Measurements from ENCODE around the gene KLHL21. TPM values are rescaled to one million over a fixed set of nuclear protein-coding genes. Genes with fewer than 3 reads are reported as not detected.
A peak's percentile ranks its signal among the peaks of the same experiment; 100 is the strongest.
"Not testable (repeated sequence)": the region's sequence is repeated elsewhere in the genome, so short reads cannot be mapped to it uniquely, and the experiment has no call there.

KLHL21 gene
- total and polyA plus RNA-seq, 9 of the 15 experiments (the other 6 are each of a cell fraction or from before 2014, with no cell fraction given), result 2.1 to 42.1 (median 17.5) TPM

DNA sequence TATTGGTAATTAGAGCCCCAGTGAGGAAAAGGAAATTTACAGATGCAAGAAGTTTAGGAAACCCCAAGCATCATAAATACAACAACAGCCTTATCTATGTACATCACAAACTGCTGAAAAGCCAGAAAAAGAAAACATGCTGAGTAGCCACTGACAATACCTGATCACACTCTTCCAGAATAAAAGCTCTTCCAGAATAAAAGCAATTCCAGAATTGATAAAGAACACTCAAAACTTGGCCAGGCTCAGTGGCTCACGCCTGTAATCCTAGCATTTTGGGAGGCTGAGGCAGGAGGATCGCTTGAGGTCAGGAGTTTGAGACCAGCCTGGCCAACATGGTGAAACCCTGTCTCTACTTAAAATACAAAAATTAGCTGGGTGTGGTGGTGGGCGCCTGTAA lies 38.2 kb upstream of the KLHL21 start:
- H3K27me3 ChIP-seq (ENCODE audit: control insufficient read depth in 2 of 2, insufficient read depth in 2 of 2, low read length in 2 of 2); H2AFZ ChIP-seq (ENCODE audit: low read depth, low read length); H3K9ac ChIP-seq (ENCODE audit: insufficient read depth in 1 of 2, low read depth in 2 of 2, low read length in 2 of 2); H3K4me3 ChIP-seq; H3K79me2 ChIP-seq (ENCODE audit: control insufficient read depth, insufficient read depth, low read length); in situ Hi-C loops (cut with MboI); FAIRE-seq; BruUV-seq (replicated peaks); H3K4me1 ChIP-seq (replicated peaks in 1 of 2; ENCODE audit: control insufficient read depth in 2 of 2, insufficient read depth in 2 of 2, low read length in 2 of 2); H3K27ac ChIP-seq (ENCODE audit: extremely low read depth, low read depth, low read length); H3K4me2 ChIP-seq (ENCODE audit: insufficient read depth, low read length); H3K9me1 ChIP-seq (ENCODE audit: control insufficient read depth, insufficient read depth, low read length); ATAC-seq; H3K9me3 ChIP-seq (replicated peaks; ENCODE audit: control insufficient read depth, insufficient read depth, low read depth, low read length); intact Hi-C loops (cut with micrococcal nuclease); H4K20me1 ChIP-seq (replicated peaks; ENCODE audit: control insufficient read depth, insufficient read depth, low read length); DNase-seq (ENCODE audit: extremely low read depth in 1 of 4, low spot score in 3 of 4); TF ChIP-seq MYNN (CRISPR knock-in tag; IDR thresholded peaks at IDR 0.05): not testable (repeated sequence)
- peaks cover 94% of the 10 kb centered on the region for H3K36me3 ChIP-seq (ENCODE audit: control insufficient read depth, insufficient read depth, low read length)
- POLR2A ChIA-PET, result interaction anchor here (1.2 kb wide), 1 partner anchor 8 kb away, joined by 3 read pairs; no protein-coding TSS in a partner anchor
- TF ChIP-seq MYNN (IDR thresholded peaks at IDR 0.05), result peak; percentile 59; the same call in 1 of the 2 replicates
- WGBS (ENCODE audit: insufficient coverage, low coverage, missing lambda C conversion rate), result 76% methylated on average over 3 of the region's 3 CpGs
- CTCF ChIA-PET (ENCODE audit: low intra/inter-chr PET ratio), result interaction anchor here (0.7 kb wide), 1 partner anchor 86 kb away, joined by 3 read pairs; the partner anchor contains the start of gene NOL9

DNA sequence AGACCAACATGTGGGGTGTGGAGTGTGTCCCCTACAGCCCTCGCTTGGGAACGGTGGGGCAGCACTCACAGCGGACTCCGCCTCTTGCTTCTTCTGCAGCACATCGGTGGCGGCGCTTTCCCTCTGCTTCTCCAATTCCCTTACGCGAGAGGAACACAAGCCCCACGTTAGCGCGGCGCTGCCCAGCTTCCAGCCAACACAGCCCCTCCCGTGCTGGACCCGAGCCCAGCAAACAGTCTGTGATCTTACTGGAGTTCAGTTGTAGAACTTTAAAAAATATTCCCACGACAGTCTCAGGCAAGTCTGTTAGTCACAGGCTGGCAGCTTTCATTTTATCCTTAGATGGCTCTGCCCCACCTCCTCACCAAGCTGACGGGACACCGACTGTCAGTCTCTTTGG lies 35.6 kb upstream of the KLHL21 start:
- Histone ChIP-seq H3K4me1 (replicated peaks in 1 of 2; ENCODE audit: control insufficient read depth in 2 of 2, insufficient read depth in 2 of 2, low read length in 2 of 2) (peaks cover 0 to 11% of the 10 kb centered on the region in 2 experiments; a peak in 1 of 5 replicates), H3K27ac (ENCODE audit: extremely low read depth, low read depth, low read length) (no peak overlapping the region), H2AFZ (ENCODE audit: low read depth, low read length) (no peak overlapping the region), H3K4me2 (ENCODE audit: insufficient read depth, low read length) (no peak overlapping the region), H3K79me2 (ENCODE audit: control insufficient read depth, insufficient read depth, low read length) (no peaks in the 10 kb centered on the region), H4K20me1 (replicated peaks; ENCODE audit: control insufficient read depth, insufficient read depth, low read length) (peaks cover 2% of the 10 kb centered on the region; the same call in 1 of the 2 replicates), H3K4me3 (no peak overlapping the region), H3K9ac (ENCODE audit: insufficient read depth in 1 of 2, low read depth in 2 of 2, low read length in 2 of 2) (no peak overlapping the region), H3K27me3 (ENCODE audit: control insufficient read depth in 2 of 2, insufficient read depth in 2 of 2, low read length in 2 of 2) (no peaks in the 10 kb centered on the region), H3K9me3 (replicated peaks; ENCODE audit: control insufficient read depth, insufficient read depth, low read depth, low read length) (no peaks in the 10 kb centered on the region), H3K9me1 (ENCODE audit: control insufficient read depth, insufficient read depth, low read length) (no peaks in the 10 kb centered on the region), H3K36me3 (ENCODE audit: control insufficient read depth, insufficient read depth, low read length) (peaks cover 94% of the 10 kb centered on the region)
- ATAC-seq, result no peak
- BruUV-seq (replicated peaks), result no TSS peak
- TF ChIP-seq, protein P1, sequence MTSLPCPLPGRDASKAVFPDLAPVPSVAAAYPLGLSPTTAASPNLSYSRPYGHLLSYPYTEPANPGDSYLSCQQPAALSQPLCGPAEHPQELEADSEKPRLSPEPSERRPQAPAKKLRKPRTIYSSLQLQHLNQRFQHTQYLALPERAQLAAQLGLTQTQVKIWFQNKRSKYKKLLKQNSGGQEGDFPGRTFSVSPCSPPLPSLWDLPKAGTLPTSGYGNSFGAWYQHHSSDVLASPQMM (CRISPR knock-in tag; IDR thresholded peaks at IDR 0.05), result no peak
- TF ChIP-seq NFE2 (IDR thresholded peaks at IDR 0.05; ENCODE audit: low read depth) (no peak), SNAPC5 (CRISPR knock-in tag; IDR thresholded peaks at IDR 0.05) (no peak), NFE2L1 (tag; IDR thresholded peaks at IDR 0.05; ENCODE audit: borderline replicate concordance, low read depth) (no peak)
- TF ChIP-seq, protein P2, sequence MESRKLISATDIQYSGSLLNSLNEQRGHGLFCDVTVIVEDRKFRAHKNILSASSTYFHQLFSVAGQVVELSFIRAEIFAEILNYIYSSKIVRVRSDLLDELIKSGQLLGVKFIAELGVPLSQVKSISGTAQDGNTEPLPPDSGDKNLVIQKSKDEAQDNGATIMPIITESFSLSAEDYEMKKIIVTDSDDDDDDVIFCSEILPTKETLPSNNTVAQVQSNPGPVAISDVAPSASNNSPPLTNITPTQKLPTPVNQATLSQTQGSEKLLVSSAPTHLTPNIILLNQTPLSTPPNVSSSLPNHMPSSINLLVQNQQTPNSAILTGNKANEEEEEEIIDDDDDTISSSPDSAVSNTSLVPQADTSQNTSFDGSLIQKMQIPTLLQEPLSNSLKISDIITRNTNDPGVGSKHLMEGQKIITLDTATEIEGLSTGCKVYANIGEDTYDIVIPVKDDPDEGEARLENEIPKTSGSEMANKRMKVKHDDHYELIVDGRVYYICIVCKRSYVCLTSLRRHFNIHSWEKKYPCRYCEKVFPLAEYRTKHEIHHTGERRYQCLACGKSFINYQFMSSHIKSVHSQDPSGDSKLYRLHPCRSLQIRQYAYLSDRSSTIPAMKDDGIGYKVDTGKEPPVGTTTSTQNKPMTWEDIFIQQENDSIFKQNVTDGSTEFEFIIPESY (CRISPR knock-in tag; IDR thresholded peaks at IDR 0.05), result 0 out of 2 replicates have a peak, but pooled peaks have one; percentile 37
- in situ Hi-C loops (cut with MboI), result loop anchor here (10.0 kb wide), 1 partner anchor 143 kb away; the partner anchor contains the start of gene PLEKHG5
- CTCF ChIA-PET (ENCODE audit: low intra/inter-chr PET ratio), result no interaction called here
- WGBS (ENCODE audit: insufficient coverage, low coverage, missing lambda C conversion rate), result 89% methylated on average over 18 of the region's 18 CpGs
- no peak for DNase-seq (ENCODE audit: extremely low read depth in 1 of 4, low spot score in 3 of 4)
- POLR2A ChIA-PET, result no interaction called here
- FAIRE-seq, result no peak
- intact Hi-C loops (cut with micrococcal nuclease), result no loop called here
